Embryonic facial prominence (tissue), 1 donor: ENCODE measurements around the gene NFKB1.

Experiments
- DNase-seq: peaks from one replicate; pipeline ENCODE4 v3.0.0-alpha.2; 2016; ENCODE audit errors: extremely low spot score

The NFKB1 gene

GRCh38 chr4:102627831-102628523, 126.8 kb downstream of the NFKB1 start:
- DNase-seq, result no peak

GRCh38 chr4:102629673-102630072, 128.5 kb downstream of the NFKB1 start:
- no peak for DNase-seq

DNA sequence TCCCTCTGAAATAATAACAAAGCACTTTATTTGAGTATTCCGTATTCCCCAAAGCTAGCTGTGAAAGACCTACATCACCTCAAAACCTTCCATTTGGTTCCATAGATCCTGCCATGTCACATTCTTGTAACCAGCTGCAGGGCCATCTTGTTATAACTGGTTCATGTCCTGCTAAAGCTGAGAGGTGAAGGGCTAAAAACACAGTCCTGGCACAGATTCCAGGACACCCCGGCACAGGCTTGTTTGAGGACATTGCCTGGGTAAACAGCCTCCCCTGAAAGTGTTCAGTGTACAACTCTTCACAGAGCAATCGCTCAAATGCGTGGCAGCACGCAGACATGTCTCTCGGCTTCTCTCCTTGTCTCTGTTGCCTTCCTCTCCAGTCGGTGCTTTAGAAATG, 130.5 kb downstream of the NFKB1 start:
- DNase-seq, result no peak

- DNase-seq, result no peak
These were observed 131.3 kb downstream of the NFKB1 start for GRCh38 chr4:102632241-102633065.

DNA sequence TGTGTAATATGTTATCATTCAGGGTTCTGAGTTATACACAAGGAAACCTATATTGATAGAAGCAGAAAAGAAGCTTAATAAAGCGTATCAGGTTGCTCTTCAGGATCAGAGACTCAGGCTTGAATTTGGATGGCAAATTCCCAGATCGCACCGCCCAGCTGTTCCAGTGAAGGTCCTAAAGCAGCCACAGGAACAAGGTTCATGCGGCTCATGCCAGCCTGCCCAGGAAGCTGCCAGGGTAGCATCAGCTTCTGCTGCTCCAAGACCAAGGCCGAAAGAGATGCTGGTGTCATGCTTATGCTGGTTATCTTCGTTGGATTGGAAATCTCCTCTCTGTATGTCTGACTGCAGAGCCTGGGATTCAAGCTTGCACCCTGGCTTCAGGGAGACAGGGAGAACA, 131.9 kb downstream of the NFKB1 start:
- no peak for DNase-seq

DNA sequence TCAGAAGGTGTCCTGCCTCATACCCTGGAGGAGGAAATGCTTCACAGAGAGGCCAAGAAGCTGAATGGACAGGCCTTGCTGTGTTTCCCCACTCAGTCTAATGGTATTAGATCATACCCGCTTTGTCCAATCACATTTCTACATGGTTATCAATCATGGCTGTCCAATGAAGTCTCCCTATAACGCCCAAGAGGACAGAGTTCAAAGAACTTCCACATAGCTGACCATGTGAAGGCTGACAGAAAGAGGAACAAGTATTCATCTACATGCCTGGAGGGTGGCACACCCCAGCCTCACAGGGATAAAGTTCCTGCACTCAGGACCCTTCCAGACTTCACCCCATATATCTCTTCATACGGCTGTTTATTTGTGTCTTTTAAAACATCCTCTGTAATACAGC, 136.2 kb downstream of the NFKB1 start:
- no peak for DNase-seq

GRCh38 chr4:102638621-102639020, 137.5 kb downstream of the NFKB1 start:
- no peak for DNase-seq

DNA sequence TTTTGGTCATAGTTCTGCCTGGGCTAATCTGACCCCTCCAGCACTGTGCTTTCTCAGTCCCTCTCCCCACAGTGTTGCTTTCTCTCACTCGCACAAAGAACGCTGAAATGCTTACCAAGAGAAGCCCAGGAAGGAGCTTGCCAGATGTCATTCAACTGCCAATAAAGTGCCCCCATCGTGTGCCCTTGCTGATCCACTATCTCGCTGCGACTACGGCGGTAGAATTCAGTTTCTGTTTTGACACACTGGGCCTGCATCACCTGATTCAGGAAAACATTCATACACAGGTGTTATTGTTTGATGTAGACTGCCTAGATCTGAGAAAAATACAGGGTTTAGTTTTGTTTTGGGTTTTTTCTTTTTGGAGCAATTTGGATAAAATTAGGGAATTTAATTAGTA, 138.4 kb downstream of the NFKB1 start:
- DNase-seq, result no peak

- no peak for DNase-seq
These were observed 139.5 kb downstream of the NFKB1 start for GRCh38 chr4:102640669-102641068.

- no peak for DNase-seq
These were observed 140.6 kb downstream of the NFKB1 start for GRCh38 chr4:102641793-102642192.

GRCh38 chr4:102642631-102643298, 141.6 kb downstream of the NFKB1 start:
- DNase-seq, result no peak

DNA sequence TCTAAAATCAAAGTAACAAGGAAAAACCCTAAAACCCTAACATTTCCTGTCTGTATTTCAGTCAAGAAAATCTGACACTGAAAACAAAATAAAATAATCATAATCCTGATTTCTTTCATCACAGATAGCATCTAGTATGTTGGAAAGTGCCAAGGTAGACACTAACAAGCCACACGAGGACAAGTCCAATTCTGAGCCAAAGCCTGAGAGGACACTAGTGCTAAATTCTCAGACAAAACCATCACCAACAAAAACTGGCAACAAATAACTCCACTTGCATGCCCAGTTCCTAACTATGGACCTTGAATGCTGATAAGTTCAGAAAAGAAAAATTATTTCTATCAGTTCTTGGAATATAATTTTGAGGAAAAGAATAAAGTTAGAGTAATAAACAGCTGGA, 146.0 kb downstream of the NFKB1 start:
- DNase-seq, result no peak

GRCh38 chr4:102657206-102657605, 156.0 kb downstream of the NFKB1 start:
- DNase-seq, result no peak

DNA sequence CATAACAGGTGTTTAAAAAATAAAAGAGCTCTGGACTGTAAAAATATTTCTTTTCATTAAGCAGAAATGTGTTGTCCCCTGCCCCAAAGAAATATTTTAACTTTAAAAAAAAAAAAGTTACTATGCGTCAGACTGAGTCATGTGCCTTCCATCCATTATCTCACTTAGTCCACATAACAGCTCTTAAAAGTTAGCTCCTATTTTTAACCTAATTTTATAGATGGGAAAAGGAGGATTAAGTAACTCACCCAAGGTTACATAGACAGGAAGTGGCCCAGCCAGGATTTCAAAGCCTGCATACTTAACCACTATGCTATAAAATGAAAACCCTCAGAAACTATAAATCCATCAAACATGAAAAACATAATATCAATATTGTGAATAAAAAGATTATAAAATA, 161.9 kb downstream of the NFKB1 start:
- DNase-seq, result no peak

DNA sequence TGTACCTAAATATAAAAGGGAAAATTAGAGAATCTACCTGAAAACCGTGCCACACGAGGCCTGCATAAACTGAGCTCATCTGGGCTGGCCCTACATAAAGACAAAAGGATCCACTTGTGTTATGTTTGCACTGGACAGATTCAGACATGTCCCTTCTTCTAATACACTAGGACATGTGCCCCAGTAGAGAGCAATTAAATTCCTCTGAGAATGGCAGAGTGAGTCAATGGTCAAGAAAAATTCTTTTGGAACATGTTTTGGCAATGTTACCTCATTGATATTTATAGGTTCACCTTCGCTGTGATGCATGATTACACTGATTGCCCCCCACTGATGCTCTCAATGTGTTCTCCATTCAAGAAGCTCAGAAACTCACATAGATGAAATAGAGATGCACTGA, 164.4 kb downstream of the NFKB1 start:
- DNase-seq, result no peak
